K562 (cell line): ENCODE measurements around the gene OR6S1. TPM values are rescaled to one million over a fixed set of nuclear protein-coding genes. Genes with fewer than 3 reads are reported as not detected.

Experiments
- ARHGAP35 ChIP-seq: fragments of 450-650 bp; IDR thresholded peaks from 2 replicates; pipeline ENCODE4 v1.6.1; 2018; ENCODE audit not compliant: partially characterized antibody
- ATF1 ChIP-seq, 2 experiments: fragments of 450-650 bp in 1 of 2; IDR thresholded peaks; 2 replicates each; pipeline ENCODE4 v1.6.1; 2016; ENCODE audit warnings: missing compliant biosample characterization in 1 of 2, missing genetic modification characterization in 1 of 2
- BRD9 ChIP-seq: fragments of 450-650 bp; IDR thresholded peaks from 2 replicates; pipeline ENCODE4 v1.6.1; 2018; ENCODE audit warnings: low read depth; ENCODE audit not compliant: partially characterized antibody
- CC2D1A ChIP-seq: fragments of 450-650 bp; IDR thresholded peaks from 2 replicates; pipeline ENCODE4 v1.6.1; 2017; ENCODE audit warnings: mild to moderate bottlenecking
- FOXM1 ChIP-seq, 2 experiments: fragments of 450-650 bp in 1 of 2; sonication (generic) in 1 of 2; formaldehyde crosslinking in 1 of 2; IDR thresholded peaks; 2 replicates each; pipeline versions ENCODE4 v1.6.1 to v1.9.0; 2017 to 2022; ENCODE audit warnings: low read depth in 2 of 2, mild to moderate bottlenecking in 2 of 2, missing genetic modification reagents in 1 of 2, moderate library complexity in 1 of 2
- KLF16 ChIP-seq: IDR thresholded peaks from 2 replicates; pipeline ENCODE4 v1.6.1; 2016; ENCODE audit warnings: antibody characterized with exemption
- LARP7 ChIP-seq: fragments of 450-650 bp; IDR thresholded peaks from 2 replicates; pipeline ENCODE4 v1.6.1; 2016
- MEIS2 ChIP-seq: fragments of 450-650 bp; IDR thresholded peaks from 2 replicates; pipeline ENCODE4 v1.6.1; 2014; ENCODE audit warnings: mild to moderate bottlenecking; ENCODE audit not compliant: partially characterized antibody
- STAG1 ChIP-seq: sonication (generic); formaldehyde crosslinking; IDR thresholded peaks from 2 replicates; pipeline ENCODE4 v1.5.0; 2020; ENCODE audit warnings: missing genetic modification reagents, borderline replicate concordance
- ZNF586 ChIP-seq: fragments of 450-650 bp; formaldehyde crosslinking; conservative IDR thresholded peaks from 2 replicates; pipeline ENCODE4 v1.4.0; 2020; ENCODE audit warnings: mild to moderate bottlenecking, moderate library complexity
- polyA plus RNA-seq, 8 experiments: library from polyadenylated mRNA; depleted of rRNA in 4 of 8; stranded (reverse) in 5 of 8; unstranded in 3 of 8; fragments of >200 nt; fragmentation: Nextera tagmentation in 2 of 8; fragmentation: Illumina TruSeq in 1 of 8; extraction: Ambion mirVana in 2 of 8; extraction: Trizol in 1 of 8; gene quantifications; 2 replicates each; pipeline versions ENCODE4 v1.2.1 to v1.2.3, GENCODE V29; 2011 to 2014; ENCODE audit warnings: inconsistent platforms in 1 of 8, missing spikeins in 1 of 8
- total RNA-seq, 7 experiments: library from RNA; depleted of rRNA in 6 of 7; stranded (reverse); fragments of >200 nt in 6 of 7; fragmentation: Illumina TruSeq in 2 of 7; extraction: Trizol in 2 of 7; gene quantifications; 2 replicates each; pipeline versions ENCODE4 v1.2.1 to v1.2.3, GENCODE V29; 2011 to 2021; ENCODE audit warnings: low replicate concordance in 1 of 7
- TF ChIP-seq, protein P1 (sequence below): sonication (generic); formaldehyde crosslinking; IDR thresholded peaks from 2 replicates; pipeline ENCODE4 v1.8.1; 2023; ENCODE audit warnings: mild to moderate bottlenecking, missing genetic modification reagents
- TF ChIP-seq, protein P2 (sequence below), 3 experiments: IDR thresholded peaks in 2 of 3; conservative IDR thresholded peaks in 1 of 3; 2 replicates each; pipeline ENCODE4 v1.5.1; 2011 to 2012; ENCODE audit warnings: low read length in 3 of 3, mild to moderate bottlenecking in 3 of 3, control low read depth in 2 of 3, improper control_type of control experiment in 1 of 3, inconsistent platforms in 1 of 3, low read depth in 1 of 3, mixed read lengths in 1 of 3, moderate library complexity in 1 of 3; ENCODE audit not compliant: insufficient read depth in 2 of 3
- TF ChIP-seq, protein P3 (sequence below): sonication (generic); IDR thresholded peaks from 2 replicates; pipeline ENCODE4 v1.6.1; 2016
- TF ChIP-seq, protein P4 (sequence below): fragments of 250-450 bp; sonication (Bioruptor Pico); IDR thresholded peaks from 2 replicates; pipeline ENCODE4 v1.8.0; 2022; ENCODE audit warnings: moderate library complexity, mild to moderate bottlenecking, inconsistent platforms
- TF ChIP-seq, protein P5 (sequence below), 2 experiments: IDR thresholded peaks; 2 replicates each; pipeline ENCODE4 v1.6.1; 2011; ENCODE audit warnings: borderline replicate concordance in 1 of 2, control low read depth in 1 of 2, low read depth in 1 of 2, low read length in 1 of 2, mild to moderate bottlenecking in 1 of 2, mixed read lengths in 1 of 2, moderate library complexity in 1 of 2; ENCODE audit not compliant: insufficient read depth in 1 of 2, insufficient read length in 1 of 2, poor library complexity in 1 of 2, severe bottlenecking in 1 of 2; ENCODE audit errors: extremely low read depth in 1 of 2

OR6S1 gene
- total and polyA plus RNA-seq, 9 of the 15 experiments (the other 6 are each of a cell fraction or from before 2014, with no cell fraction given): not detected

DNA sequence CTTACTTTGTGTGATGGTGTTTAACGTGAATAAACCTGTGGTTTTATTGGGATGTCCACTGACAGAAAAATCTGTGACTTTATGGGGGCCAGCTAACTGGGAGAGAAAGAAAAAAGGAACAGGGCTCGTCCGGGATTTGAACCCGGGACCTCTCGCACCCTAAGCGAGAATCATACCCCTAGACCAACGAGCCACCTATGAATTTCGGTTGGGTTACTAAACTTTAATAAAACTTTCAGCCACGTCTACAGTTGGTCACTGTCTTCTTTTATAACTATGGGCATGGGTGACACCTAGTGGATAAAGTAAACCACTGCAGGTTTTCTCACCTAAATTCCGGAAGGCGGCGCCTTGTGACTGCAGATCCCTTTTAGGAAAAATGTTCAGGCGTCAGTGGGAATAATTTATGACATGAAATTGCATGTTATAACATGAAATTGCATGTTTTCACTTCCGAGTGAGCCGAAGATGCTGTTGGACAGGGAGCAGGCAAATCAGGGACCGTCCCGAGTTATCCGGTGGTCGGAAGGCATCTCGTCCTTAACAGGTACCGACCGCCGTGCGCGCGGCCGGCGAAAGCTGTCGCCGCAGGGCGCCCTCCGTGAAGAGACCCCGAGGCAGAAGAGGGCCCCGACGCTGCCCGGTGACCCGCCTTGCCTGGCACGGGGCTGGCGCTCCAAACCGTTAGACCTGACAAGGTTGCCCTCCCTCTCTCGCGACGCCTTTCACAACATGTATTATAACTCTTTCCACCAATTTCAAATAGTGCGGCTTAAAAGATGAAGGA is 32.1 kb downstream of the OR6S1 start (continued):
- TF ChIP-seq, protein P1, sequence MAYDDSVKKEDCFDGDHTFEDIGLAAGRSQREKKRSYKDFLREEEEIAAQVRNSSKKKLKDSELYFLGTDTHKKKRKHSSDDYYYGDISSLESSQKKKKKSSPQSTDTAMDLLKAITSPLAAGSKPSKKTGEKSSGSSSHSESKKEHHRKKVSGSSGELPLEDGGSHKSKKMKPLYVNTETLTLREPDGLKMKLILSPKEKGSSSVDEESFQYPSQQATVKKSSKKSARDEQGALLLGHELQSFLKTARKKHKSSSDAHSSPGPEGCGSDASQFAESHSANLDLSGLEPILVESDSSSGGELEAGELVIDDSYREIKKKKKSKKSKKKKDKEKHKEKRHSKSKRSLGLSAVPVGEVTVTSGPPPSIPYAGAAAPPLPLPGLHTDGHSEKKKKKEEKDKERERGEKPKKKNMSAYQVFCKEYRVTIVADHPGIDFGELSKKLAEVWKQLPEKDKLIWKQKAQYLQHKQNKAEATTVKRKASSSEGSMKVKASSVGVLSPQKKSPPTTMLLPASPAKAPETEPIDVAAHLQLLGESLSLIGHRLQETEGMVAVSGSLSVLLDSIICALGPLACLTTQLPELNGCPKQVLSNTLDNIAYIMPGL: peak; percentile 75; the same call in 1 of the 2 replicates
- TF ChIP-seq, protein P2, sequence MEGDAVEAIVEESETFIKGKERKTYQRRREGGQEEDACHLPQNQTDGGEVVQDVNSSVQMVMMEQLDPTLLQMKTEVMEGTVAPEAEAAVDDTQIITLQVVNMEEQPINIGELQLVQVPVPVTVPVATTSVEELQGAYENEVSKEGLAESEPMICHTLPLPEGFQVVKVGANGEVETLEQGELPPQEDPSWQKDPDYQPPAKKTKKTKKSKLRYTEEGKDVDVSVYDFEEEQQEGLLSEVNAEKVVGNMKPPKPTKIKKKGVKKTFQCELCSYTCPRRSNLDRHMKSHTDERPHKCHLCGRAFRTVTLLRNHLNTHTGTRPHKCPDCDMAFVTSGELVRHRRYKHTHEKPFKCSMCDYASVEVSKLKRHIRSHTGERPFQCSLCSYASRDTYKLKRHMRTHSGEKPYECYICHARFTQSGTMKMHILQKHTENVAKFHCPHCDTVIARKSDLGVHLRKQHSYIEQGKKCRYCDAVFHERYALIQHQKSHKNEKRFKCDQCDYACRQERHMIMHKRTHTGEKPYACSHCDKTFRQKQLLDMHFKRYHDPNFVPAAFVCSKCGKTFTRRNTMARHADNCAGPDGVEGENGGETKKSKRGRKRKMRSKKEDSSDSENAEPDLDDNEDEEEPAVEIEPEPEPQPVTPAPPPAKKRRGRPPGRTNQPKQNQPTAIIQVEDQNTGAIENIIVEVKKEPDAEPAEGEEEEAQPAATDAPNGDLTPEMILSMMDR (IDR thresholded peaks at IDR 0.05 in 2 of 3, conservative IDR thresholded peaks at IDR 0.05 in 1 of 3; ENCODE audit: insufficient read depth in 2 of 3, low read depth in 1 of 3, low read length in 3 of 3): peak; percentile 93 to 100 (median 99)
- TF ChIP-seq STAG1 (CRISPR knock-in tag) (peak; percentile 89), MEIS2 (peak; percentile 97), KLF16 (0 out of 2 replicates have a peak, but pooled peaks have one; percentile 28), CC2D1A (peak; percentile 81), ARHGAP35 (no peak), FOXM1 (IDR thresholded peaks at IDR 0.05; ENCODE audit: low read depth) (no peak), FOXM1 (CRISPR knock-in tag; IDR thresholded peaks at IDR 0.05; ENCODE audit: low read depth) (no peak), ZNF586 (no peak), BRD9 (peak; percentile 79), LARP7 (no peak), ATF1 (CRISPR knock-in tag; IDR thresholded peaks at IDR 0.05) (no peak), ATF1 (tag; IDR thresholded peaks at IDR 0.05) (peak; percentile 43)
- TF ChIP-seq, protein P3, sequence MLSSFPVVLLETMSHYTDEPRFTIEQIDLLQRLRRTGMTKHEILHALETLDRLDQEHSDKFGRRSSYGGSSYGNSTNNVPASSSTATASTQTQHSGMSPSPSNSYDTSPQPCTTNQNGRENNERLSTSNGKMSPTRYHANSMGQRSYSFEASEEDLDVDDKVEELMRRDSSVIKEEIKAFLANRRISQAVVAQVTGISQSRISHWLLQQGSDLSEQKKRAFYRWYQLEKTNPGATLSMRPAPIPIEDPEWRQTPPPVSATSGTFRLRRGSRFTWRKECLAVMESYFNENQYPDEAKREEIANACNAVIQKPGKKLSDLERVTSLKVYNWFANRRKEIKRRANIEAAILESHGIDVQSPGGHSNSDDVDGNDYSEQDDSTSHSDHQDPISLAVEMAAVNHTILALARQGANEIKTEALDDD: no peak
- TF ChIP-seq, protein P4, sequence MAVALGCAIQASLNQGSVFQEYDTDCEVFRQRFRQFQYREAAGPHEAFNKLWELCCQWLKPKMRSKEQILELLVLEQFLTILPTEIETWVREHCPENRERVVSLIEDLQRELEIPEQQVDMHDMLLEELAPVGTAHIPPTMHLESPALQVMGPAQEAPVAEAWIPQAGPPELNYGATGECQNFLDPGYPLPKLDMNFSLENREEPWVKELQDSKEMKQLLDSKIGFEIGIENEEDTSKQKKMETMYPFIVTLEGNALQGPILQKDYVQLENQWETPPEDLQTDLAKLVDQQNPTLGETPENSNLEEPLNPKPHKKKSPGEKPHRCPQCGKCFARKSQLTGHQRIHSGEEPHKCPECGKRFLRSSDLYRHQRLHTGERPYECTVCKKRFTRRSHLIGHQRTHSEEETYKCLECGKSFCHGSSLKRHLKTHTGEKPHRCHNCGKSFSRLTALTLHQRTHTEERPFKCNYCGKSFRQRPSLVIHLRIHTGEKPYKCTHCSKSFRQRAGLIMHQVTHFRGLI (CRISPR knock-in tag): no peak
- TF ChIP-seq, protein P5, sequence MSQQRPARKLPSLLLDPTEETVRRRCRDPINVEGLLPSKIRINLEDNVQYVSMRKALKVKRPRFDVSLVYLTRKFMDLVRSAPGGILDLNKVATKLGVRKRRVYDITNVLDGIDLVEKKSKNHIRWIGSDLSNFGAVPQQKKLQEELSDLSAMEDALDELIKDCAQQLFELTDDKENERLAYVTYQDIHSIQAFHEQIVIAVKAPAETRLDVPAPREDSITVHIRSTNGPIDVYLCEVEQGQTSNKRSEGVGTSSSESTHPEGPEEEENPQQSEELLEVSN (IDR thresholded peaks at IDR 0.05; ENCODE audit: borderline replicate concordance in 1 of 2, extremely low read depth in 1 of 2, insufficient read depth in 1 of 2, insufficient read length in 1 of 2, low read depth in 1 of 2, low read length in 1 of 2, poor library complexity in 1 of 2, severe bottlenecking in 1 of 2): no peak
